ENCODE measurements around the gene MPPE1.
"Not testable (repeated sequence)": the region's sequence is repeated elsewhere in the genome, so short reads cannot be mapped to it uniquely, and the experiment has no call there.

Gene MPPE1

GRCh38 chr18:11908182-11909060 is at the start of gene MPPE1:
MPPE1 (minus strand) TSS chr18:11908317; CDS start chr18:11897264, 11,053 bp downstream.
- peak; percentile 88 for DNase-seq

GRCh38 chr18:11957636-11958035 is 49.5 kb upstream of the MPPE1 start:
- no peak for DNase-seq

GRCh38 chr18:11956371-11957308 is 48.5 kb upstream of the MPPE1 start:
- no peak for DNase-seq

GRCh38 chr18:11955239-11956029 is 47.3 kb upstream of the MPPE1 start:
- DNase-seq, result no peak

- no peak for DNase-seq
Measured at GRCh38 chr18:11953113-11953512, 45.0 kb upstream of the MPPE1 start.

- no peak for DNase-seq
Measured at GRCh38 chr18:11951390-11951851, 43.3 kb upstream of the MPPE1 start.

- DNase-seq, result no peak
Measured at GRCh38 chr18:11950824-11951223, 42.7 kb upstream of the MPPE1 start.

- no peak for DNase-seq
Measured at GRCh38 chr18:11948852-11949523, 40.9 kb upstream of the MPPE1 start.

- peak; percentile 68 for DNase-seq
Measured at GRCh38 chr18:11947214-11948191, 39.4 kb upstream of the MPPE1 start.

GRCh38 chr18:11946756-11947155 is 38.6 kb upstream of the MPPE1 start:
- no peak for DNase-seq

- DNase-seq, result not testable (repeated sequence)
Measured at GRCh38 chr18:11945834-11946659, 37.9 kb upstream of the MPPE1 start.

GRCh38 chr18:11944786-11945185 is 36.7 kb upstream of the MPPE1 start:
- no peak for DNase-seq

- DNase-seq, result no peak
Measured at GRCh38 chr18:11944252-11944651, 36.1 kb upstream of the MPPE1 start.

- no peak for DNase-seq
Measured at GRCh38 chr18:11943551-11943950, 35.4 kb upstream of the MPPE1 start.

GRCh38 chr18:11940956-11941355 is 32.8 kb upstream of the MPPE1 start:
- DNase-seq, result no peak

GRCh38 chr18:11937874-11938478 is 29.9 kb upstream of the MPPE1 start:
- DNase-seq, result peak; percentile 75

- DNase-seq, result no peak
Measured at GRCh38 chr18:11932393-11932792, 24.3 kb upstream of the MPPE1 start.

GRCh38 chr18:11927497-11927896 is 19.4 kb upstream of the MPPE1 start:
- DNase-seq, result no peak

- DNase-seq, result no peak
Measured at GRCh38 chr18:11925800-11926481, 17.8 kb upstream of the MPPE1 start.
